Measurements from ENCODE around the gene CDH16. TPM values are rescaled to one million over a fixed set of nuclear protein-coding genes. Genes with fewer than 3 reads are reported as not detected.
A peak's percentile ranks its signal among the peaks of the same experiment; 100 is the strongest.

Gene CDH16
- total RNA-seq, 1 experiment from 2014 or later, result not detected

DNA sequence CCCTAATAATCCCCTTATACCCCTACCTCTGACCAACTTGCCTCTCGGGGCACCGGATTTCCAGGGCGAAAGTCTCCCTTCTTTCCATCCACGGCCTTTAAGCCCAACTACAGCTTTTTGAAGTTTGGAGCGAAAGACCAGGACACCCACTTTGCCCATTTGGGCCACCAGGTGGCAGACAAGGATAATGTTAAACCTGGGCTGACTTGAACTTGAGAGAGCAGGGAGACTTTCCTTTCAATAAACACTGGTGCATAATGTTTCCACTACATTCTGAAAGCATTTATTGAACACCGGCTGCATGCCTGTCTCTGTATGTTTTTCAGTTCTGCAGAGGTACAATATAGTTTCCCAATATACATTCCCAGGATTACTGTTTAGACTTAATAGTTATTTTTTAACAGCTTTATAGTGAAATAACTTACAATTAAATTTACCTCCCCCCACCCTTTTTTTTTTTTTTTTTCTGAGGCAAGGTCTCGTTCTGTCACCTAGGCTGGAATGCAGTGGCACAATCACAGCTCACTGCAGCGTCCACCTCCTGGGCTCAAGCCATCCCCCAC, 35.5 kb upstream of the CDH16 start:
- TF ChIP-seq, protein P1, sequence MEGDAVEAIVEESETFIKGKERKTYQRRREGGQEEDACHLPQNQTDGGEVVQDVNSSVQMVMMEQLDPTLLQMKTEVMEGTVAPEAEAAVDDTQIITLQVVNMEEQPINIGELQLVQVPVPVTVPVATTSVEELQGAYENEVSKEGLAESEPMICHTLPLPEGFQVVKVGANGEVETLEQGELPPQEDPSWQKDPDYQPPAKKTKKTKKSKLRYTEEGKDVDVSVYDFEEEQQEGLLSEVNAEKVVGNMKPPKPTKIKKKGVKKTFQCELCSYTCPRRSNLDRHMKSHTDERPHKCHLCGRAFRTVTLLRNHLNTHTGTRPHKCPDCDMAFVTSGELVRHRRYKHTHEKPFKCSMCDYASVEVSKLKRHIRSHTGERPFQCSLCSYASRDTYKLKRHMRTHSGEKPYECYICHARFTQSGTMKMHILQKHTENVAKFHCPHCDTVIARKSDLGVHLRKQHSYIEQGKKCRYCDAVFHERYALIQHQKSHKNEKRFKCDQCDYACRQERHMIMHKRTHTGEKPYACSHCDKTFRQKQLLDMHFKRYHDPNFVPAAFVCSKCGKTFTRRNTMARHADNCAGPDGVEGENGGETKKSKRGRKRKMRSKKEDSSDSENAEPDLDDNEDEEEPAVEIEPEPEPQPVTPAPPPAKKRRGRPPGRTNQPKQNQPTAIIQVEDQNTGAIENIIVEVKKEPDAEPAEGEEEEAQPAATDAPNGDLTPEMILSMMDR (IDR thresholded peaks at IDR 0.05; ENCODE audit: unreplicated experiment), result peak; percentile 74
- intact Hi-C loops (cut with micrococcal nuclease; ENCODE audit: unreplicated experiment), result loop anchor here (2.0 kb wide), 1 partner anchor 561 kb away; no protein-coding TSS in a partner anchor
- Mint-ChIP-seq H3K9me3 (ENCODE audit: low read depth, unreplicated experiment) (no peaks in the 10 kb centered on the region), H3K4me1 (ENCODE audit: low read depth, unreplicated experiment) (peaks cover 9% of the 10 kb centered on the region), H3K36me3 (ENCODE audit: insufficient read depth, unreplicated experiment) (no peaks in the 10 kb centered on the region), H3K4me3 (ENCODE audit: low read depth, unreplicated experiment) (peak overlapping the region; percentile 38), H3K27me3 (ENCODE audit: unreplicated experiment) (peaks cover 27% of the 10 kb centered on the region), H3K27ac (ENCODE audit: unreplicated experiment) (peak overlapping the region; percentile 42)
- BruUV-seq (replicated peaks), result no TSS peak
- peak; percentile 88 for DNase-seq
- CTCF ChIA-PET, result interaction anchor here (0.6 to 1.6 kb wide), 16 partner anchors 10 to 1690 kb away, joined by 3 to 9 read pairs (median 4); partner anchors contain the start of genes ELMO3, FBXL8, NOL3 and PLEKHG4

DNA sequence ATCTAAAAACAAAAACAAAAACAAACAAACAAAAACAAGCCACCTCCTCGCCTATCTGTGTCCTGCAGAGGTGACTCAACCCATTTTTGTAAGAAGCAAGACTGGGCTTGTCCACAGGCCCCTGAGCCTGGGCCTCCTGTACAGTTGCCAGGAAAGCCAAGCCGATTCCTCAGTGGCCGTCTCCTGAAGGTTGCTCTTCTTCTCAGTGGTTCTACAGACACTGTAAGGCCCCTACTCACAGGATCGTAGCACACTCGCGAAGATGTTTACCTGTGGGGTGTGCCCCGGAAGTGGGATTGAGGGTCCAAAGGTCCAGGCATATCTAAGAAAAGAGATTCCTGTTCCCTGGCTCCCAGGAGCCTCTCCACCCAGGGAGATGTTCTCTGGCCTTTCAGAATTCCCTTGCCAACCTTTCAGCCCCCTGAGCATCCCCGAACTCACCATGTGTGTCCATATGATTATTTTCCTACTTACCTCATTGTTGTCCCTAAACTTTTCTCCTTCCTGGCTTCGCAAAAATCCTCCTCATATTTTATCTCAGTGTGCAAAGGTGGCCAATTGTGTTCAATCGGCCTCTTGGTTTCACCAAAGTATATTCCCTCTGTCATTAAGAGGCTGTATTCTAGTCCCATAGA, 34.9 kb upstream of the CDH16 start:
- Mint-ChIP-seq H3K27me3 (ENCODE audit: unreplicated experiment) (peaks cover 27% of the 10 kb centered on the region), H3K36me3 (ENCODE audit: insufficient read depth, unreplicated experiment) (peaks cover 4% of the 10 kb centered on the region), H3K4me3 (ENCODE audit: low read depth, unreplicated experiment) (peak overlapping the region; percentile 38), H3K9me3 (ENCODE audit: low read depth, unreplicated experiment) (no peaks in the 10 kb centered on the region), H3K27ac (ENCODE audit: unreplicated experiment) (peak overlapping the region; percentile 42), H3K4me1 (ENCODE audit: low read depth, unreplicated experiment) (peaks cover 11% of the 10 kb centered on the region)
- intact Hi-C loops (cut with micrococcal nuclease; ENCODE audit: unreplicated experiment), result loop anchor here (2.0 kb wide), 1 partner anchor 561 kb away; no protein-coding TSS in a partner anchor
- TF ChIP-seq, protein P1 (IDR thresholded peaks at IDR 0.05; ENCODE audit: unreplicated experiment), result no peak
- CTCF ChIA-PET, result interaction anchor here (0.6 to 1.6 kb wide), 15 partner anchors 10 to 1690 kb away, joined by 3 to 9 read pairs (median 4); partner anchors contain the start of genes ELMO3, FBXL8, NOL3 and PLEKHG4
- no TSS peak for BruUV-seq (replicated peaks)
- no peak for DNase-seq

DNA sequence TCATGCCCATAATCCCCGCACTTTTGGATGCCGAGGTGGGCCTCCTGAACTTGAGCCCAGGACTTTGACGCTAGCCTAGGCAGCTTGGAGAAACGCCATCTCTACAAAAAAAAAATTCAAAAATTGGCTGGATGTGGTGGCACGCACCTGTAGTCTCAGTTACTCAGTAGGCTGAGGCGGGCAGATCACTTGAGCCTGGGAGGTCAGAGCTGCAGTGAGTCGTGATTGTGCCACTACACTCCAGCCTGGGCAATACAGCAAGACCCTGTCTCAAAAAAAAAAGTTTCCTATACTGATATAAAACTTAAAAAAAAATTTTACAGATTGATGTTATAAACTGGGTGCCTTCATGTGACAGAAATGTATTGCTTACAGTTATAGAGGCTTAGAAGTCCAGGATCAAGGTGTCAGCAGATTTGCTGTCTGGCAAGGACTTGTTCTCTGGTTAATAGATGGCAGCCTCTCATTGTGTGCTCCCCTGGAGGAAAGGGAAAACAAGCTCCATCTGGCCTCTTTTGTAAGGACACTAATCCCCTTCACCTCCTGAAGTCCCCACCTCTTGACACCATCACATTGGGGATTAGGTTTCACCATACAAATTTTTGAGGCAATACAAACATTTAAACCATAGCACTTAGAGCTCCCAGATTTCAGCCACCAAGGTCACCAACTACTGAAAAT, 33.9 kb upstream of the CDH16 start:
- Mint-ChIP-seq H3K9me3 (ENCODE audit: low read depth, unreplicated experiment) (no peaks in the 10 kb centered on the region), H3K4me1 (ENCODE audit: low read depth, unreplicated experiment) (peaks cover 21% of the 10 kb centered on the region), H3K36me3 (ENCODE audit: insufficient read depth, unreplicated experiment) (peaks cover 14% of the 10 kb centered on the region), H3K27me3 (ENCODE audit: unreplicated experiment) (peaks cover 27% of the 10 kb centered on the region), H3K4me3 (ENCODE audit: low read depth, unreplicated experiment) (no peak overlapping the region), H3K27ac (ENCODE audit: unreplicated experiment) (no peak overlapping the region)
- DNase-seq, result no peak
- intact Hi-C loops (cut with micrococcal nuclease; ENCODE audit: unreplicated experiment), result no loop called here
- CTCF ChIA-PET, result interaction anchor here (0.9 kb wide), 1 partner anchor 8 kb away, joined by 3 read pairs; no protein-coding TSS in a partner anchor
- TF ChIP-seq, protein P1 (IDR thresholded peaks at IDR 0.05; ENCODE audit: unreplicated experiment), result no peak
- no TSS peak for BruUV-seq (replicated peaks)

DNA sequence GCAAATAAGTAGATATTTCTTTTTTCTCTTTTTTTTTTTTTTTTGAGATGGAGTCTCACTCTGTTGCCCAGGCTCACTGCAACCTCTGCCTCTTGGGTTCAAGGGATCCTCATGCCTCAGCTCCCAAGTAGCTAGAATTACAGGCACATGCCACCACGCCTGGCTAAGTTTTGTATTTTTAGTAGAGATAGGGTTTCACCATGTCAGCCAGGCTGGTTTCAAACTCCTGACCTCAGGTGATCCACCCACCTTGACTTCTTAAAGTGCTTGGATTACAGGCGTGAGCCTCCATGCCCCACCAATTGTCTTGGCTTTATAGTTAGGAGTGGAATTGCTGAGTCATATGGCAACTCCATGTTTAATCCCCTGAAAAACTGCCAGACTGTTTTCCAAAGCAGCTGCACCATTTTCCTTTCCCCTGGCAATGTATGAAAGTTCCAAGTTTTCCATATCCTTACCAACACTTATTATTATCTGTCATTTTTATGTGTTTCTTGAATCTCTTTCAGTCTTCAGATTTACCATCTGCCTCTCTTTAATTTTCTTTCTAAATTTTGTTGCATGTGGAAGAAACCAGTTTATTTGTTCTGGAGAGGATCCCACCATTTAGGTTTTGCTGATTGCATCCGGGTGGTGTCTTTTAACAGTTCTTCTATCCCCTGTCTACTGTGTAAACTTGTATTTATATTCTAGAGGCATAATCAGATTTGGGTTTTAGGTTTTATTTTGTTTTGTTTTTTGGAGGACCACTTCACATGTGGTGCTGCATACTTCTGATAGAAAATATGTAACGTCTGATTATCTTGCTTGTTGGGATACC, 32.5 kb upstream of the CDH16 start:
- peaks cover 29% of the 10 kb centered on the region for H3K4me1 Mint-ChIP-seq (ENCODE audit: low read depth, unreplicated experiment)
- intact Hi-C loops (cut with micrococcal nuclease; ENCODE audit: unreplicated experiment), result no loop called here
- no peak overlapping the region for H3K4me3 Mint-ChIP-seq (ENCODE audit: low read depth, unreplicated experiment)
- TF ChIP-seq, protein P1 (IDR thresholded peaks at IDR 0.05; ENCODE audit: unreplicated experiment), result no peak
- H3K36me3 Mint-ChIP-seq (ENCODE audit: insufficient read depth, unreplicated experiment), result peaks cover 24% of the 10 kb centered on the region
- BruUV-seq (replicated peaks), result no TSS peak
- no peak for DNase-seq
- no peak overlapping the region for H3K27ac Mint-ChIP-seq (ENCODE audit: unreplicated experiment)
- no peaks in the 10 kb centered on the region for H3K9me3 Mint-ChIP-seq (ENCODE audit: low read depth, unreplicated experiment)
- peaks cover 29% of the 10 kb centered on the region for H3K27me3 Mint-ChIP-seq (ENCODE audit: unreplicated experiment)
- CTCF ChIA-PET, result interaction anchor here (0.9 kb wide), 1 partner anchor 9 kb away, joined by 3 read pairs; no protein-coding TSS in a partner anchor

All from Calu3 (cell line).